ENCODE results near the gene TRIM8.

TRIM8 gene

GRCh38 chr10:102616066-102616770 lies 28.1 kb upstream of the TRIM8 start:
- DNase-seq (ENCODE audit: low spot score), result no peak

GRCh38 chr10:102617041-102617440 lies 27.2 kb upstream of the TRIM8 start:
- DNase-seq (ENCODE audit: low spot score), result no peak

- DNase-seq (ENCODE audit: low spot score), result no peak
Observed at GRCh38 chr10:102617816-102618215, 26.5 kb upstream of the TRIM8 start.

GRCh38 chr10:102619281-102619981 lies 24.8 kb upstream of the TRIM8 start:
- DNase-seq (ENCODE audit: low spot score), result no peak

- DNase-seq (ENCODE audit: low spot score), result no peak
Observed at GRCh38 chr10:102620138-102620590, 24.1 kb upstream of the TRIM8 start.

GRCh38 chr10:102620591-102621442 lies 23.5 kb upstream of the TRIM8 start:
- no peak for DNase-seq (ENCODE audit: low spot score)

GRCh38 chr10:102621443-102622325 lies 22.6 kb upstream of the TRIM8 start:
- DNase-seq (ENCODE audit: low spot score), result no peak

GRCh38 chr10:102624094-102624493 lies 20.2 kb upstream of the TRIM8 start:
- no peak for DNase-seq (ENCODE audit: low spot score)

GRCh38 chr10:102624751-102625645 lies 19.3 kb upstream of the TRIM8 start:
- no peak for DNase-seq (ENCODE audit: low spot score)

- DNase-seq (ENCODE audit: low spot score), result no peak
Observed at GRCh38 chr10:102626026-102626685, 18.1 kb upstream of the TRIM8 start.

GRCh38 chr10:102627291-102627735 lies 17.0 kb upstream of the TRIM8 start:
- DNase-seq (ENCODE audit: low spot score), result no peak

- peak; percentile 64 for DNase-seq (ENCODE audit: low spot score)
Observed at GRCh38 chr10:102627736-102628293, 16.5 kb upstream of the TRIM8 start.

- no peak for DNase-seq (ENCODE audit: low spot score)
Observed at GRCh38 chr10:102628451-102628911, 15.8 kb upstream of the TRIM8 start.

- DNase-seq (ENCODE audit: low spot score), result no peak
Observed at GRCh38 chr10:102629661-102630614, 14.3 kb upstream of the TRIM8 start.

- no peak for DNase-seq (ENCODE audit: low spot score)
Observed at GRCh38 chr10:102630663-102631062, 13.6 kb upstream of the TRIM8 start.

- no peak for DNase-seq (ENCODE audit: low spot score)
Observed at GRCh38 chr10:102631525-102632393, 12.5 kb upstream of the TRIM8 start.

GRCh38 chr10:102632394-102633111 lies 11.7 kb upstream of the TRIM8 start:
- DNase-seq (ENCODE audit: low spot score), result no peak

Measured in D341Med (cell line).